NCI-H748 (cell line): ENCODE results near the gene WTIP.
A peak's percentile ranks its signal among the peaks of the same experiment; 100 is the strongest.
"Not testable (repeated sequence)": the region's sequence is repeated elsewhere in the genome, so short reads cannot be mapped to it uniquely, and the experiment has no call there.

ENCODE experiments used
- DNase-seq: peaks from one replicate; lab custom pipeline; 2025; ENCODE audit not compliant: unreplicated experiment; lab: John Stamatoyannopoulos, UW

Gene WTIP

GRCh38 chr19:34480971-34481841, at the start of gene WTIP:
WTIP (plus strand) TSS chr19:34481758; CDS start chr19:34481975, 217 bp downstream.
- DNase-seq: peak; percentile 29

GRCh38 chr19:34432797-34433196, 48.8 kb upstream of the WTIP start:
- DNase-seq: no peak

DNA sequence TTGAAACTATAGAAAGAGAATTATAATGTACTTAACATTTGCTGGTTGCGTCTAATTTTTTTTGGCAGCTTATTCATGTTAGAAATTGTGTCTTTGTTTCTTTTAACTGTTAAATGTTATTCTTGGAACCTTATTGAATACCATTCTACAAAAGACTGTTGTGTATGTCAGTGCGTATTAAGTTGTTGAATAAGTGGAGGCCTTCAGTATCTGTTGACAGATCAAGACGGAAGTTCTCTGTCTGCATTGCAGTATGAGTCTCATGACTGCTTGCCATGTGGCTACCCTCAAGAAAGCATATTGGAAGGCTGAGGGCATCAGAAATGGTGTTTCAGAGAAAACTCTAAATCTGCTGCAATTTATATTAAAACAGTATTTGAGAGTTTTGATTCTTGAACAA, 44.8 kb upstream of the WTIP start:
- DNase-seq: no peak

GRCh38 chr19:34448191-34448590, 33.4 kb upstream of the WTIP start:
- no peak for DNase-seq

DNA sequence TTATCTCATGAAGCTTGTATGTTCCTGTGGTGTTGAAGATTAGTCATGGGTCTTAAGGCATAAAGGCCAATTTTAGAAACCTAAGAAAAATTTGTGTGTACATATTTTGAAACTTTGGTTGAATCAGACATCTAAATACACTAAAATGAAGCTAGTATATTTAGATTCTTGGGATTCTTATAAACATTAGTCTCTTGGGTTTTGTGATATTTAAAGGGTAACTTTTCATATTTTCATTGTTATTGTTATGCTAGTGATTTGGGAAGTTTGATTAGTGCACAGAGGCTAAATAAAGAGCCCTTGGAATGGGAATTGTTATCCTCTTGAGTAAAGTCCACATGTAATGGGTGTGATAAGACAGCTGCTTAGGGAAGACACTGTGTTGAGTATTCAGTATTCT, 28.8 kb upstream of the WTIP start:
- no peak for DNase-seq

DNA sequence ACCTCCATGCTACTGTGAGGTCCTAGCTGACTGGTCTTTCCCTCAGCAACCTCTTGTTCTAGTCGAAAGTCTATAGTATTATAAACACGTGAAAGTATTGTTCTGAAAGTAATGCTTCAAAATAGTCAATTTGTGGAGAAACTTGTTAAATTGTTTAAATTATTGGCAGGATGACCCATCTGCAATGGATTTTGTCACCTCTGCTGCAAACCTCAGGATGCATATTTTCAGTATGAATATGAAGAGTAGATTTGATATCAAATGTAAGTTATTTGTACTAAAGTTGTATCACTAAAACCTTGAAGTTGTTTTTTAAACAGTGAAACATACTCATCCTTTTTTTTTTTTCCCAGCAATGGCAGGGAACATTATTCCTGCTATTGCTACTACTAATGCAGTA, 27.5 kb upstream of the WTIP start:
- DNase-seq: no peak

GRCh38 chr19:34454685-34455084, 26.9 kb upstream of the WTIP start:
- DNase-seq: no peak

DNA sequence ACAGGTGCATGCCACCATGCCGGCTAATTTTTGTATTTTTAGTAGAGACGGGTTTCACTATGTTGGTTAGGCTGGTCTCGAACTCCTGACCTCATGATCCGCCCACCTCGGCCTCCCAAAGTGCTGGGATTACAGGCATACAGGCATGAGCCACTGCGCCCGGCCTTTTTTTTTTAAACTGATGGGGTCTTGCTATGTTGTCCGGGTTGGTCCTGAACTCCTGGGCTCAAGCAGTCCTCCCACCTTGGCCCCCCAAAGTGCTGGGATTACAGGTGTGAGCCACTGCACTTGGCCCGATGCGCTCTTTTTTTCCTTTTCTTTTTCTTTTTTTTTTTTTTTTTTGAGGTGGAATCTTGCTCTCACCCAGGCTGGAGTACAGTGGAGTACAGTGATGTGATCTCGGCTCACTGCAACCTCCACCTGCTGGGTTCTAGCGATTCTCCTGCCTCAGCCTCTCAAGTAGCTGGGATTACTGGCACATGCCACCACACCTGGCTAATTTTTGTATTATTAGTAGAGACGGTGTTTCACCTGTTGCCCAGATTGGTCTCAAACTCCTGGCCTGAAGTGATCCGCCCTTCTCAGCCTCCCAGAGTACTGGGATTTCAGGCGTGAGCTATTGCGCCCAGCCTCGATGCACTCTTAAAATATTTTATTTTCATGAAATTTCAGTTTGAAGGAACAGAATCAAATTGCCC, 25.6 kb upstream of the WTIP start:
- not testable (repeated sequence) for DNase-seq

DNA sequence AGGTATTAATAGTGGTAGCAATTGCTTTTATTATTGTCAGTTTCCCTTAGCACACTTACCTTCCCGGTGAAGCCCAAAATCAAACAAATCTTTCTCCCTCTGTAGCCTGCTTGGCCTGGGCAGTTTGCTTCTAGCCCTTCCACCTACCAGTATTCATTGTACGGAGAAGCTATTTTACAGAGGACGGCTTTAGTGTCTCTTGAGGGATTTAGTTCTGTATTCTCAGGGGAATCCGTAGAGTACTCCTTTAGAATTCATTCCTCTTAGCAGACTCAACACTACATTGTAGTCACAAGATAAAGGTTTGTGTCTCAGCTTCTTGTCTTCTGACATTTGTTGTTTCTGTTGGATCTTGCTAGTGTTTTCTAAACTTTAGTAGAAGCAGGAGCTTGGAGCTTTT, 24.1 kb upstream of the WTIP start:
- no peak for DNase-seq

GRCh38 chr19:34458677-34459076, 22.9 kb upstream of the WTIP start:
- DNase-seq: no peak

DNA sequence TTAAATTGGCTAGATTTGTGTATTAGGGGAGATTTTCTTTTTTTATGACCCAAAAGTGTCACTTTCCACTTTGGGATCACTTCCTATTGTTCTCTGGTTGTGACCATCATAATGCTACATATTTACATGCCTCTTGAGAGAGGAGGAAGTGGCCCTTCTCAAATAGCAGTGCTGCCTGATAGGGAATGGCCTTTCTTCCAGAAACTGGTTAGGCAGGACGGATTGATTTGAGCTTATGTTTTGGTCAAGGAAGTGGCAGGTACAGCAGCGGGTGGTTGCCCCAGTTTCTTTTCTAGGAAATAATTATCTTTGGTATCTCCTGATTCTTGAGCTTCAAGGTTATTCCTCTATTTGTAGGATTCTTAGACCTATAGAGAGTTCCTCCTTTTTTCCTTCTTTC, 21.9 kb upstream of the WTIP start:
- peak; percentile 20 for DNase-seq

DNA sequence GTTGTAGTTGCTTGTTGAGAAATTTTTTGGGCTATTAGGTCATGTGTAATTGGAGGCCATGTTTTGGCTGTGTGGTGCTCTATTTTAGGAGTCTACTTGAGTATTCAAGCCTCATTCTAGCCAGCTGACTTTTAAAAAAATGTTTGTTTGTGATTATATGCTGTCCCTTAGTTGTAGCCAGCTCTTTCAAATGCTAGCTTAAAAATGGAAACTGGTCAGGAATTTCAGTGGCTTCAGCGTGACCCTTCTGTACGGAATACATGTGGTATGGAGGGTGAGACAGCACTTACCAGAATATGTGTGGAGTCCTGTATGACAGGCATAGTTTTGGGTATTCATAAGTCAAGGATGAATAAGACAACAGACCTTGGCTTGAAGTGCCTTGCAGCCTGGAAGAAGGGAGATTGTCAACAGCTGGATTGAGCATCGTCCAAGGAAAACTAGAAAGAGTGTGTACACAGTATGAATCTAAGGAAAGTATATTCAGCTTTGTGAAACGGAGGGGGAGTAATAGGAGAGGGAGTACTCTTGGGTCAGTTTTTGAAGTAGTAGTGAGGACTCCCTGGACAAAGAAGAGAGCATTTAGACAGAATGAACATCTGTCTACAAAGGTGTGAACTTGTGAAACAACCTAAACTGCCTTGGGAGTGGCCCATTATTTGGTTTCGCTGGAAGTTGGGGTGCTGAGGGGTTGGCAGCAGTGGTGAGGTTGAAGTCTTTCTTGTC, 20.0 kb upstream of the WTIP start:
- no peak for DNase-seq

- DNase-seq: not testable (repeated sequence)
Measured at GRCh38 chr19:34464785-34465184, 16.8 kb upstream of the WTIP start.

DNA sequence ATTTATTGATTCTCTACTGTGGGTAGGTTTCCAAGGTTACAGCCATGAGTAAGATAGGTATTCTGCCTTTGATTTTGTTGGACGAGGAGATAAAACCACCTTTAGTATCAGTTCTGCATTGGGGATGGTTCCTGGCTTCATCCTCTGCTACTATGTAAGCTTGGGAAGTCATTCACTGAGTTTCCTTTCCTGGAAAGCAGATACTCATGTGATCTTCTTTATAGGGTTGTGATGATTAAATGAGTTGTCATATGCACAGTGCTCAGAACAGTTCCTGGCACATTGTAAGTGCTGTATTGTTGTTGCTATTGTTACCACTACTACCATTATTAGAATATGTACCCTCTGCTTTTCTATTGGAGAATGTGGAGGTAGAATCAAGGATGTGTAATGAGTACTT, 13.1 kb upstream of the WTIP start:
- DNase-seq: no peak

DNA sequence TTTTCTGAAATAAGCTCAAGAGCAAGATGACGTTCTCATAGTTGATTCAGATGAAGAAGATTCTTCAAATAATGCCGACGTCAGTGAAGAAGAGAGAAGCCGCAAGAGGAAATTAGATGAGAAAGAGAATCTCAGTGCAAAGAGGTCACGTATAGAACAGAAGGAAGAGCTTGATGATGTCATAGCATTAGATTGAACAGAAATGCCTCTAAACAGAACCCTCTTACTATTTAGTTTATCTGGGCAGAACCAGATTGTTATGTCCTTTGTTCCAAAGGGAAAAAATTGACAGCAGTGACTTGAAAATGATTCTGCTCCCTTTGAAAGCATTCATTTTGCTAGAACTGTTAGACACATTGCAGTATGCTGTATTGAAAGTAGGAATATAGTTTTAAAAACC, 12.5 kb upstream of the WTIP start:
- not testable (repeated sequence) for DNase-seq

DNA sequence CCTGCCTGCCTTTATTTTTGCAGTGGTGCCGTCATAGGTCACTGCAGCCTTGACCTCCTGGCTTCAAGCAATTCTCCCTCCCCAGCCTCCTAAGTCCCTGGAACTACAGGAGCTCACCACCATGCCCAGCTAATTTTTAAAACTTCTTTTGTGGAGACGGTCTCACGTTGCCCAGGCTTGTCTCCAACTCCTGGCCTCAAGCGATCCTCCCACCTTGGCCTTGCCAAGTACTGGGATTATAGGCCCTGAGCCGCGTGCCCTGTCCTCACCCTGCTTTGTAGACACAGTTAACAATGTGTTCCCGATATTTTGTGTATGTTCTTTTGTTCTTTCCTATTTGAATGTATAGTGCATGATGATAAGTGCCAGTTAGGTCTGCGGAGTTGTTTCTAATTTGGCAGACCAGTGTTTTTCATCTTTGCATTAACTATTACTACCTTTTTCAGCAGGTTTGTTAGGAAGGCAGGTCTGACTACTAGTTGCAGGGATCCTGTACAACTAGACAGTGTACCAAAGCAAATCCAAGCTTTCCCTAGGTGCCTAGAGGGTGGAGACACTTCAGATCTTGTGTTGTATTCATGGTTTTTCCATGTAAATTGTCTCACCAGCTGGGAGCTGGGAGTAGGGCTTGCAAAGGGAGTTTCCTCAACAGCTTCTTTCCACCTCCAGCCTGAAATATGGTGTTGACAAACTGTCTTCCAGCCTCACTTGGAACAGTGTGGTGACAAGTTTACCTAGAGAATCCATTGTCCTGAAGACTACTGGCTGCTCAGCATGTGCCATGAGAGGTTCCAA, 9.5 kb upstream of the WTIP start:
- no peak for DNase-seq

GRCh38 chr19:34474233-34474989, 7.1 kb upstream of the WTIP start:
- no peak for DNase-seq

GRCh38 chr19:34475026-34475974, 6.3 kb upstream of the WTIP start:
- DNase-seq: no peak

DNA sequence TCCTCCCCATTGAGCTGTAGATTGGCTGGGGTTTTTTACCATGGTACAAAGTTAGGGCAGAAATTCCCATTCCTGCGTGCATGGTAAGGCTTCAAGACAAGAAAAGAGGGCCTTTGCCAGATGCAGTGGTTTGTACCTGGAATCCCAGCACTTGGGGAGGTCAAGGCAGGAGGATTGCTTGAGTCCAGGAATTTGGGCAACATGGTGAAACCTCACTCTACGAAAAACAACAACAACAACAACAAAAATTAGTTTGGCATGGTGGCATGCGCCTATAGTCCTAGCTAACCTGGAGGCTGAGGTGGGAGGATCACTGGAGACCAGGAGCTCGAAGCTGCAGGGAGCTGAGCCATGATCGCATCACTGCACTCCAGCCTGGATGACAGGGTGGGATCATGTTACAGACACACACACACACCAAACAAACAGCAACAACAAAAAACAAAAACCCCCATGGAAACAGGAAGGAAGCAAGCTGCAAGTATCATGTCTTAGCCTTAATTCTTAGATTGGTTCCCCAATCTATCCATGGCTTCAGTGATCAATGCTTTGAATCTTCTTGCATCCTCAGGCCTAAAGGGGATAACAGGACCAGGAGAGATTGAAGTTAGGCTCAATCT, 5.5 kb upstream of the WTIP start:
- DNase-seq: no peak
